GM21576 (cell line): ENCODE results near the gene MED27.
"Not testable (repeated sequence)": the region's sequence is repeated elsewhere in the genome, so short reads cannot be mapped to it uniquely, and the experiment has no call there.

Source experiments
- ATAC-seq: cut with Tn5 transposase; IDR thresholded peaks from one replicate; pipeline ENCODE4 v1.9.1; 2021; ENCODE audit warnings: mild to moderate bottlenecking, moderate library complexity; ENCODE audit not compliant: unreplicated experiment

MED27 gene

DNA sequence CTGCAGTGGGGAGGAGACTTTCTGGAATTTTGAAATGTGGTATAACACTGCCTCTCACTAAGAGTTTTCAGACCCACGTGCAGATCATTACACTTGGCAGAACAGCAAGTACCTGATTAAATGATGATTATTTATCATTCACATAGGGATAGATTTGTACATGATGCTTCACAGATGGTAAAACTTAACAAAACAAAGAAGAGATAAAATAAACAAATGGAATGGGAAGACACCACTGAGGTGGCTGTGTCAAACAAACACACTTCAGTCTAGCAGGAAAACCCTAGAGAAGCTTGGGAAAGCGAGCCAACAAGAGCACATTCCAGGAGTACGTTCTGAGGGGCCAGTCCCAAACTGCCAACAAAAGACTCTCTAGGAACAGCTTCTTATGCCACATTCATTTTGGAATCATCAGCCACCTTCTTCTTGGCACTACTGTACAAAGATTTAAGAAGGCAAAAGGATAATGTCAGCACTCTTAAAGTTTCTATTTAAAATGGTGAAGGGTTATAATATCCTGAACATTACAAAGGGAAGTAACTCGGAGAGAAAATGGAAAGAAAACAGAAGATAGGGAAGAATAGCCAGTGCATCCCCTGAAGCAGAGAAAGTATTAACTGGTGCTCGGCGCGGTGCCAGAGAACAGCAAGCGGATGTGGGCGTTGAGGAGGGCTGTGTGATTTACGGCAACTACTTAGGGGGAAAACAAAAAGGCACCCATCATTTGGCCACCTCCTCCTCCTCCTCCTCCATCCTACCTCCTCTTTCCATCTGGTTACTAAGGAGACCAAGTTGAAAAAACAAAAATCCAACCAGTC, 1.6 kb downstream of the MED27 start:
- no peak for ATAC-seq

GRCh38 chr9:132075853-132076252, 3.8 kb downstream of the MED27 start:
- ATAC-seq: no peak

DNA sequence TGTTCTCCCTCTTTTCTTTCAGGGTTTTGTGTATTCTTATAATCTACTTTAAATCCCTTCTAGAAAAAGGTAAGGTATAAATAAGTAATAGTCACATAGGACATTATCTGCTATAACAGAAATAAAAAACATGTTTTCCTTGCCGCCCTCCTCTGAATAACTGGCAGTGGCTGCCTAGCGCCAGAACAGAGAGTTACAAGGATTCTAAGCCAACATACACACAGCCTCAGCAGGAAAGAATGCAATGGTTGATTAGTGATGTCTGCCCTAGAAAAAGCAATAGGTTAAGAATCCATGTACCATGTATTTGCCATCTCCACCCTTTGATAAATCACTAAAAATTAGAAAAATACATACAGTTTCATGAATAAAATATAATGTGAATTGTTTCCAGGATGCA, 4.9 kb downstream of the MED27 start:
- ATAC-seq: no peak

GRCh38 chr9:132071847-132072507, 7.7 kb downstream of the MED27 start:
- ATAC-seq: no peak

DNA sequence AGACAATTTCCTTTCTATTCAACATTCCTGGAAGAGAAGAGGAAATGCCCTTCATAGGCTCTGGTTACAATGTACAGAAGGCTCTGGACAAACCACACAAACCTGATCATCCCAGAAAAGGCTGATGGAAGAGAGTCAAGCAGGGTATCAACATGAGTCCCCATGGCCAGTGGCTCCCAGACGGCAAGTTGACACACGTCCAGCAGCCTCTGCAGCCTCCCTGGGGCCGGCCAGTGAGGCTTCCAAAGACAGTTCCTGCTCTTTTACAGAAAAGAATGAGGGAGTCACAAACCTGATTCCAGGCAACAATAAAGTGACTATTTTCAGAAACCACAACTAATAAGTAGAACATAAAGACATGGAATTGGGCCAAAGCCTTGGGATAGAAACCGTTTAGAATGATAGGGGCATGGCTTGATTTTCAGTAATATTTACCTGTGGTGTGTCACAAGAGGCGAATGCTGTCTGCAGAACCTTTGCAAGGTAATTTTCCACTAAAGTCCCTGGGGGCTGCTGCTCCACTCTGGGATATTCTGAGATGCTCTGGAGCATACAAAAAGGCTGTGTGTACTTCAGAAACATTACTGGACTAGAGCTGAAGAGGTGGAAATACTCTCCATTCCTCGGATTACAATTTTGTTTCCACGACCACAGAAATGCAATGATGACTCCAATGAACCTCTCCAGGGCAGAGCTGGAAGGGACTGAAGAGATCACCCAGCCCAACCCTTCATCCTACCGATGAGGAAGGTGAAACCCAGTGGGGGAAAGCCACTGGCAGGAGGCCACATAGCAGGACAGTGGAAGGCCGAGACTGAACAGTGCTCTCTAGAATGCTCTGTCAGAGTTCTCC, 10.4 kb downstream of the MED27 start:
- ATAC-seq: no peak

DNA sequence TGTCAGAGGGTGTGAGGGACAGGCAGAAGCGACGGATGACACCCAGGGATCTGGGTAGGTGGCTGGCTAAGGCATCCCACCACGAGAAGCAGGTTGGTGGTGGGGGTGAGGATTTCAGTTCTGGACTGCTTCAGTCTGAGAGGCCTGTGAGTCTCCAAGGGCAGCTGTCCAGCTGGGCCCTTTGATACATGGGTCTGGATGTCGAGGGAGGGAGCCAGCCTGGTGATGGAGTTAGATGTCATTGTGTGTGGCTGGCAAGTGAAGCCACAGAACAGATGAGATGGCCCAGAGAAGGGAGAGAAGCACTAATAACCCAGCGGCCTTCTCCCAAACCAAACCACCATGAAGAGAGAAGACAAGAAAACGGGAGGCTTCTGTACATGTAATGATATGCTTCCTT, 11.1 kb downstream of the MED27 start:
- no peak for ATAC-seq

DNA sequence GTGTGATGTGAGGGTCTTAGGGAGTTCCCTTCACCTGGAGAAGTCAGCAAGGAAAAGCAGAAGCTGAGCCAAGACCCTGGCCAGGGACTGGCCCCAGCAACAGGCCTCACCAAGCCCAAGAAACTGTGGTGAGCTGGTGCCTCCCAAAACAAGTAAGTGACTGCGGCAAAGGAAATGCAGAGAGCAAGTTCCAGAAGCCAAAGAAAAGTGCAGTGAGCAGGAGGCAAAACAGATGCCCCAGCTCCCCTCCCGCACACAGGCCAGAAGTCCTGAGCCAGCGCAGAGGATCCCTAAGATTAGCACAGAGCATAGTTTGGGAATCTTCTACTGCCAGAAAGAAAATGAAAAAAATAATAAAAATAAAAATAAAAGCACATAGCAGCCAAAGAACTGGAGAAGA, 13.2 kb downstream of the MED27 start:
- ATAC-seq: no peak

- ATAC-seq: no peak
Measured at GRCh38 chr9:132066057-132066456, 13.6 kb downstream of the MED27 start.

- no peak for ATAC-seq
Measured at GRCh38 chr9:132063281-132063680, 16.4 kb downstream of the MED27 start.

- ATAC-seq: no peak
Measured at GRCh38 chr9:132062806-132063205, 16.9 kb downstream of the MED27 start.

DNA sequence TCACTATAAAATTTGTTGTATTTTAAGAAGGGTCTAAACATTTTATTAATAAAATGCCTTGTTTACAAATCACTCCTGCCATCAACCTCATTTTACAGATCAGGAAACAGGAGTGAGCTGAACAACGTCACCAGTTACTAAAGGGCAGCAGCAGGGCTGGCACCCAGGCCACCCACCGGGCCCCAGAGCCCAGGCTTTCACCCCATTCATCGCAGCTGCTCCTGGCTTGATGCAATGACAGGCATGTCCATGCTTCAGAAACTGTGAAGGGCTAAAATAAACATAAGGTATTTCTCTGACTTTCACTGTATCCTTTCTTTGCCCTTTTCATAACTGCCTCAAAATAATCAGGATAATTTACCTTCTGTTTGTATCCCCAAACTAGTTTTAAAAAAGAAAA, 18.1 kb downstream of the MED27 start:
- ATAC-seq: no peak

DNA sequence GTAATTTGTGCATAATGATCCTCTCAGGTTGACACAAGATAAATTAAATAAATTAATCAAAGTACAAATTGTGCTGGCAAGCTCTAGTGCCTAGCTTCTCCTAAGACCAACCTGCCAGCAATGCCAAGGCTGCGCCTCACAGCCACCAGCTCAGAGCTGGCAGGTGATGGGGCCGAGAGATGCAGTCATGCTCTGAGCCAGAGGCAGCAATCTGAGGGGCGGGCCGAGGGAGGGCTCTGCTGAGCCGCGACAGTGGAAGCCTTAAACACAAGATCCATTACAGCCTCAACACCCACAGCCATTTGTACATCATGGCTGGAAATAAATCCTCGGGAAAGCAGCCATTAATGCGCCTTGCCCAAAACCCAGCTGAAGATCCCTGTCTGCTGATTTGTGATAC, 20.3 kb downstream of the MED27 start:
- ATAC-seq: no peak

GRCh38 chr9:132058226-132058625, 21.4 kb downstream of the MED27 start:
- not testable (repeated sequence) for ATAC-seq

GRCh38 chr9:132056717-132057560, 22.7 kb downstream of the MED27 start:
- no peak for ATAC-seq

GRCh38 chr9:132055756-132056155, 23.9 kb downstream of the MED27 start:
- no peak for ATAC-seq

DNA sequence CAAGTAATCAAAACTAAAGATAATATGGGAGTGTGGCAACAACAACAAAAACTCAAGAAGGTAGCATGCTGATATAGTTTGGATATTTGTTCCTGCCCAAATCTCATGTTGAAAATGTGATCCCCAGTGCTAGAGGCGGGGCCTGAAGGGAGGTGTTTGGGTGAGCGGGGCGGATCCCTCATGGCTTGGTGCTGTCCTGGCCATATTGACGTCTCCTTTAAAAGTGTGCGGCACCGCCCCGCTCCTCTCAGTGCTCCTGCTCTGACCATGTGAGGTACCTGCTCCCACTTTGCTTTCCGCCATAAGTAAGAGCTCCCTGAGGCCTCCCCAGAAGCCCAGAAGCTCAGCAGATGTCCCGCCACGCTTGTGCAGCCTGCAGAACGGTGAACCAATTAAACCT, 25.6 kb downstream of the MED27 start:
- no peak for ATAC-seq

DNA sequence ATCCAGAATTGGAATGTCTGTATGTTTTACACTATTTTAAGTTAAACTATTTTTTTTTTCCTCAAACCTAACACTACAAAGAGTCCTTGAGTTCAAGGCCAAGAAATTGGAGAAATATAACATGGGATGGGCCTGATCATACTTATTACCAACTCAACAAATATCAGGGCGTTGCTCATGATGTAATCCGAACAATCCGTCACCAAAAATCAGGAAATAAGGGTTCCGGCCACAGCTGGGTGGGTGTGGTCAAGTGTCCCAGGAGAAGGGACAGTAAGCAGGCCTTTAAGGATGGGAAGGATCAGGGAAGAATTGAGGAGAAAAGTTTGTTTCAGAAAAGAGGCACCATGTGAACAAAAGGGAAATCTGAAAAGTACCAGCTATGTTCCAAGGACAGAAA, 29.8 kb downstream of the MED27 start:
- no peak for ATAC-seq

DNA sequence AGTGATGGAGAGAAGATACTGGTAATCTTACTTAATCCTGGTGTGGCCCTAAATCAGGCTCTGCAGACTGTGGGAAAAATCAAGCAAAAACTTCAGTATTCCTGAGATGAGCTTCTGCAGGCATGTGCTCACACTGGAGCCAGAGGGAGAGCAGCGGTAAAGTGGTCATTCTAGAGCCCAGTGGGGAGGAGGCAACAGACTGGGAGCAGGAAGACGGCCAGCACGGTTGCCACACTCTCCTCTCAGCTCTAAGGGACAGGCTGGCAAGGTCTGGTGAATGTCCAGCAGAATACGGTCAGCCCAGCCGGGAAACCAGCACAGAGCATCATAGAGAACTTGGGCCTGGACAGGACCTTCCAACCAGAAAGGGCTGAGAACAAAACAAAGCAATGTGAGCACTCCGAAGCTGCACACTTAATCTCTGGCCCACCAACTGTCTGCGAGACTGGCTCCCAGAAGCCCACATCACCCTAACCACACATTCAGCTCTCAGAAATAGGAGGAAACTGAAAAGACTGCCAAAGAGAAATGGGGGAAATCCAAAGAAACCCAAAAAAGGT, 30.3 kb downstream of the MED27 start:
- ATAC-seq: no peak

DNA sequence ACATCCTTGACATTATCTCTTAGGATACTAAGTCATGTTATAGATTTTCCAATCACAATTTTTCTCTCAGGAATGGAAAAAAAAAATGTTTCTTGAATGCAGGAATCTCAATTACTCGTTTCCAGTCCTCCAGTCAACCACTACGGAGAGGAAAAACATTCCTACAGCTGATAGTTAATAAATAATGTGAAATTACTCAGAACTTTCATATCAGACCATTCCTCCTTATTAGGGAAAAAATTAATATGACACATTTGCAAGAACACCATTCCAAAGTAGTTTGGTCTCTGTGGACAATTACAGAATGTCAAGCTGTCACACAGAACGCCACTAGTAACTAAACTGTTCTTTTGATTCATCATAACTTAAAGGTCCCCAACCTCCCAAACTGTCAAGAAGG, 31.5 kb downstream of the MED27 start:
- no peak for ATAC-seq

DNA sequence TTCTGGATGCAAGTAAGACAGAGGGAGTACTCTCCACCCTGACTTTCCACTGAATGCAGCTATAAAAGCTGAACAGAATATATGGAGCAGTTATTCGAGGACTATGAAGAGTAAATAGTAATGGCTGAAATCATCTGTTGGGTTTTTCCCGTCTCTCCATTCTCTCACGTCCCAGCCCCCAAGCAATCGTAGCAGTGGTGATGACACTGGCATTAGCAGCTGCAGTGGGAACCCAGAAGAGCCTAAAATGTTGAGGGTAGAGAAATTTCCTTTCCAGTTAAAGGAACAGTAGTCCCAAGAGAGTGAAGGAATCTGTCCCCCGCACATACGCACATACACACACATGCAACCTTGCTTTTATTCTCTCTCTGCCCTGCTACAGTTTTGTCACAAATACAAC, 33.2 kb downstream of the MED27 start:
- ATAC-seq: no peak
